IMR-90 (cell line): ENCODE measurements around the gene YTHDC2. TPM values are rescaled to one million over a fixed set of nuclear protein-coding genes. Genes with fewer than 3 reads are reported as not detected.

ENCODE experiments used
- ATAC-seq: fragments of 200-7000 bp; cut with Tn5 transposase; 2 replicates; pipeline ENCODE4 v1.9.1; 2020; ENCODE audit warnings: low read depth, mild to moderate bottlenecking, moderate library complexity
- BruUV-seq: library from RNA; stranded (reverse); fragments of 400-500 nt; replicated peaks from 2 replicates; lab custom pipeline; 2021; lab: Mats Ljungman, UMichigan
- CTCF ChIA-PET: fragments of 300-600 bp; formaldehyde crosslinking; extraction: SDS; loops from one replicate; lab custom pipeline; 2021; ENCODE audit warnings: antibody characterized with exemption; lab: Yijun Ruan, JAX
- POLR2A ChIA-PET: fragments of 300-600 bp; sonication (Branson Sonifier 250); formaldehyde crosslinking; loops from one replicate; lab custom pipeline; 2022; ENCODE audit warnings: antibody characterized with exemption; ENCODE audit not compliant: unreplicated experiment; lab: Charles Lee
- DNase-seq: peaks from one replicate; pipeline ENCODE4 v3.0.0; 2013
- H2AFZ ChIP-seq: replicated peaks from 2 replicates; pipeline ENCODE3; 2013; ENCODE audit warnings: low read length, mild to moderate bottlenecking; ENCODE audit not compliant: poor library complexity
- H2AK5ac ChIP-seq: 2 replicates; pipeline ENCODE4 v1.6.1; 2013; ENCODE audit warnings: low read depth, low read length, inconsistent platforms
- H2AK9ac ChIP-seq: replicated peaks from 2 replicates; pipeline ENCODE3; 2013; ENCODE audit warnings: mild to moderate bottlenecking, low read depth, low read length, moderate library complexity; ENCODE audit not compliant: poor library complexity
- H2BK120ac ChIP-seq: 2 replicates; pipeline ENCODE4 v1.6.1; 2013; ENCODE audit warnings: low read depth, low read length, inconsistent platforms
- H2BK15ac ChIP-seq: 3 replicates; pipeline ENCODE4 v1.6.1; 2013; ENCODE audit warnings: low read depth, low read length, inconsistent platforms
- H2BK20ac ChIP-seq: 2 replicates; pipeline ENCODE4 v1.6.1; 2013; ENCODE audit warnings: low read depth, mild to moderate bottlenecking, inconsistent platforms, low read length, moderate library complexity
- H2BK5ac ChIP-seq: 2 replicates; pipeline ENCODE4 v1.6.1; 2013; ENCODE audit warnings: mild to moderate bottlenecking, low read depth, low read length, inconsistent platforms; ENCODE audit not compliant: poor library complexity, severe bottlenecking
- H3K14ac ChIP-seq: replicated peaks from 2 replicates; pipeline ENCODE4 v1.6.1; 2013; ENCODE audit warnings: low read depth, low read length, inconsistent platforms
- H3K18ac ChIP-seq: 2 replicates; pipeline ENCODE4 v1.6.1; 2013; ENCODE audit warnings: low read depth, low read length, control low read depth
- H3K23ac ChIP-seq: 2 replicates; pipeline ENCODE4 v1.6.1; 2013; ENCODE audit warnings: low read depth, low read length, inconsistent platforms
- H3K27ac ChIP-seq: 2 replicates; pipeline ENCODE4 v1.5.1; 2013; ENCODE audit warnings: mild to moderate bottlenecking, control low read depth, low read length; ENCODE audit not compliant: insufficient read depth
- H3K27me3 ChIP-seq: 2 replicates; pipeline ENCODE4 v1.6.1; 2013; ENCODE audit warnings: low read length; ENCODE audit not compliant: control insufficient read depth, insufficient read depth
- H3K36me3 ChIP-seq: 2 replicates; pipeline ENCODE4 v1.6.1; 2013; ENCODE audit warnings: low read length, mixed read lengths; ENCODE audit not compliant: control insufficient read depth, insufficient read depth
- H3K4ac ChIP-seq: 2 replicates; pipeline ENCODE4 v1.6.1; 2013; ENCODE audit warnings: low read depth, low read length, inconsistent platforms
- H3K4me1 ChIP-seq: 2 replicates; pipeline ENCODE4 v1.6.1; 2013; ENCODE audit warnings: low read length, mixed read lengths; ENCODE audit not compliant: control insufficient read depth, insufficient read depth
- H3K4me2 ChIP-seq: 2 replicates; pipeline ENCODE4 v1.6.1; 2013; ENCODE audit warnings: low read depth, mild to moderate bottlenecking, control low read depth, low read length, moderate library complexity
- H3K4me3 ChIP-seq: 2 replicates; pipeline ENCODE4 v1.5.1; 2013; ENCODE audit warnings: low read depth, mild to moderate bottlenecking, control low read depth, low read length, moderate library complexity; ENCODE audit not compliant: insufficient read depth
- H3K56ac ChIP-seq: 2 replicates; pipeline ENCODE4 v1.6.1; 2013; ENCODE audit warnings: low read length, inconsistent platforms; ENCODE audit not compliant: insufficient read depth; ENCODE audit errors: extremely low read depth
- H3K79me1 ChIP-seq, 2 experiments: 2 replicates each; pipeline ENCODE4 v1.6.1; 2013; ENCODE audit warnings: low read length in 2 of 2, inconsistent platforms in 1 of 2, low read depth in 1 of 2
- H3K9ac ChIP-seq: 2 replicates; pipeline ENCODE4 v1.6.1; 2013; ENCODE audit warnings: low read depth, low read length, control low read depth
- H3K9me1 ChIP-seq: 2 replicates; pipeline ENCODE4 v1.6.1; 2013; ENCODE audit warnings: low read length, inconsistent platforms; ENCODE audit not compliant: insufficient read depth
- H3K9me3 ChIP-seq: 2 replicates; pipeline ENCODE4 v1.6.1; 2013; ENCODE audit warnings: low read length; ENCODE audit not compliant: control insufficient read depth, insufficient read depth
- H4K20me1 ChIP-seq: 2 replicates; pipeline ENCODE4 v1.6.1; 2013; ENCODE audit warnings: low read length, inconsistent platforms; ENCODE audit not compliant: insufficient read depth
- H4K5ac ChIP-seq: 2 replicates; pipeline ENCODE4 v1.6.1; 2013; ENCODE audit warnings: mild to moderate bottlenecking, low read depth, low read length, control low read depth
- H4K8ac ChIP-seq, 2 experiments: 2 replicates each; pipeline ENCODE4 v1.6.1; 2013; ENCODE audit warnings: low read depth in 2 of 2, low read length in 2 of 2, control low read depth in 1 of 2, inconsistent platforms in 1 of 2
- H4K91ac ChIP-seq: 2 replicates; pipeline ENCODE4 v1.6.1; 2013; ENCODE audit warnings: low read depth, low read length, inconsistent platforms; ENCODE audit not compliant: insufficient read depth
- BHLHE40 ChIP-seq: fragments of 150-350 bp; IDR thresholded peaks from 2 replicates; pipeline ENCODE4 v1.6.1; 2016; ENCODE audit warnings: mild to moderate bottlenecking, low read depth, low read length
- CEBPB ChIP-seq: IDR thresholded peaks from 2 replicates; pipeline ENCODE4 v1.6.1; 2012; ENCODE audit warnings: low read depth, low read length, improper control_type of control experiment
- CHD1 ChIP-seq: IDR thresholded peaks from 2 replicates; pipeline ENCODE4 v1.6.1; 2012; ENCODE audit warnings: low read depth, low read length, improper control_type of control experiment
- FOS ChIP-seq: fragments of 150-350 bp; IDR thresholded peaks from 2 replicates; pipeline ENCODE4 v1.6.1; 2016; ENCODE audit warnings: low read depth, low read length
- MAFK ChIP-seq: IDR thresholded peaks from 2 replicates; pipeline ENCODE4 v1.6.1; 2012; ENCODE audit warnings: low read depth, low read length, improper control_type of control experiment
- MAZ ChIP-seq: IDR thresholded peaks from 2 replicates; pipeline ENCODE4 v1.6.1; 2012; ENCODE audit warnings: low read depth, mild to moderate bottlenecking, low read length, improper control_type of control experiment, moderate library complexity, borderline replicate concordance
- MXI1 ChIP-seq: IDR thresholded peaks from 2 replicates; pipeline ENCODE4 v1.6.1; 2012; ENCODE audit warnings: low read depth, mild to moderate bottlenecking, low read length, moderate library complexity, borderline replicate concordance
- NFE2L2 ChIP-seq: fragments of 150-350 bp; IDR thresholded peaks from 2 replicates; pipeline ENCODE4 v1.6.1; 2016; ENCODE audit warnings: low read depth, mild to moderate bottlenecking, low read length
- POLR2A ChIP-seq: IDR thresholded peaks from 2 replicates; pipeline ENCODE4 v1.6.1; 2012; ENCODE audit warnings: mild to moderate bottlenecking, low read depth, low read length
- RAD21 ChIP-seq: IDR thresholded peaks from 2 replicates; pipeline ENCODE4 v1.6.1; 2012; ENCODE audit warnings: low read length, improper control_type of control experiment
- RCOR1 ChIP-seq: IDR thresholded peaks from 2 replicates; pipeline ENCODE4 v1.6.1; 2012; ENCODE audit warnings: mild to moderate bottlenecking, low read length, improper control_type of control experiment; ENCODE audit not compliant: insufficient replicate concordance
- RFX5 ChIP-seq: IDR thresholded peaks from 2 replicates; pipeline ENCODE4 v1.8.0; 2012; ENCODE audit warnings: low read depth, mild to moderate bottlenecking, low read length, moderate library complexity
- SMC3 ChIP-seq: fragments of 150-350 bp; IDR thresholded peaks from 2 replicates; pipeline ENCODE4 v1.6.1; 2016; ENCODE audit warnings: low read depth, mild to moderate bottlenecking, antibody characterized with exemption, low read length, moderate library complexity
- WGBS, 2 experiments: methylation state at CpG; one replicate each; pipeline versions ENCODE4 v1.1.5 to v1.1.7; 2013; ENCODE audit warnings: missing lambda C conversion rate in 2 of 2; ENCODE audit not compliant: insufficient read length in 1 of 2; ENCODE audit errors: extremely low coverage in 2 of 2; 5-methylcytosine and 5-hydroxymethylcytosine counted together
- dilution Hi-C: fragments of 300-500 bp; cut with HindIII; formaldehyde crosslinking; loops from one replicate; pipeline ENCODE4 v1.14.3; 2018; ENCODE audit warnings: low sequenced_read_pairs; ENCODE audit not compliant: unreplicated experiment
- in situ Hi-C: fragments of 300-500 bp; cut with MboI; formaldehyde crosslinking; loops from 3 replicates; pipeline ENCODE4 v1.14.3; 2019; ENCODE audit warnings: low sequenced_read_pairs, inconsistent platforms, mixed read lengths
- intact Hi-C: fragments of 100-400 bp; cut with micrococcal nuclease; formaldehyde crosslinking; loops from 2 replicates; pipeline ENCODE4 v1.10.0; 2022
- polyA plus RNA-seq, 3 experiments: library from polyadenylated mRNA; depleted of rRNA; stranded (reverse); fragments of >200 nt; gene quantifications; 2 replicates each; pipeline ENCODE4 v1.2.3, GENCODE V29; 2012; ENCODE audit warnings: low replicate concordance in 1 of 3
- total RNA-seq: library from RNA; depleted of rRNA; stranded (reverse); fragments of >200 nt; gene quantifications from 2 replicates; pipeline ENCODE4 v1.2.3, GENCODE V29; 2012
- TF ChIP-seq, protein P1 (sequence below): conservative IDR thresholded peaks from 2 replicates; pipeline ENCODE4 v1.5.1; 2012; ENCODE audit warnings: mild to moderate bottlenecking, low read depth, low read length, improper control_type of control experiment
- TF ChIP-seq, protein P2 (sequence below): fragments of 150-350 bp; IDR thresholded peaks from 2 replicates; pipeline ENCODE4 v1.6.1; 2017; ENCODE audit warnings: mild to moderate bottlenecking, antibody characterized with exemption, low read length, low read depth
- TF ChIP-seq, protein P3 (sequence below): fragments of 150-350 bp; IDR thresholded peaks from 2 replicates; pipeline ENCODE4 v1.6.1; 2016; ENCODE audit warnings: low read depth, mild to moderate bottlenecking, low read length, moderate library complexity, borderline replicate concordance

YTHDC2 gene
- total and polyA plus RNA-seq, 2 of the 4 experiments (the other 2 are of a cell fraction), result 6.5 to 13.4 TPM

DNA sequence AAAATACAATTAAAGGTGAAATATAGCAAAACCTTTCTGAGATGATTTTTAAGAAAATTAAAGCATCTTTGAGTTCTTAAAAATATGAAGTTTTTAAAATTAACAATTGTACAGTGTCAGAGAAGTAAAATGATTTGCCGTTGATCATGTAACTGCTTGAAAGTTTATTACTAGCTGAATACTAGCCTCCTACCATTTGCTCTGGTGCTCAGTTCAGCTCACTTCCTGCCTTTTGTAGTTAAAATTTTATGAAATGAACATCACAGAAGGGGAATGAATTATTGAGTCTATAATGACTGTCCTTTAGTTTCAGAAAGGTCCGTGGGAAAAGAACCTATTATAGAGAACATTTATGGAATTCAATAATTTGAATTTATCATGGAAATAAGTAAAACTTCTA is 9.7 kb downstream of the YTHDC2 start:
- no CpG with 5 or more reads among the region's 2 CpGs for WGBS, 2 experiments
- POLR2A ChIA-PET, result no interaction called here

More for the DNA sequence above, 9.7 kb downstream of the YTHDC2 start:
- Histone ChIP-seq H2BK5ac (no peak overlapping the region), H3K27ac (no peak overlapping the region), H3K9me1 (no peaks in the 10 kb centered on the region), H3K4ac (no peak overlapping the region), H3K9me3 (no peaks in the 10 kb centered on the region), H3K9ac (no peak overlapping the region), H2BK120ac (no peak overlapping the region), H2AK9ac (no peak overlapping the region), H2BK15ac (no peak overlapping the region), H3K79me1 (peaks cover 15 to 32% of the 10 kb centered on the region in 2 experiments; a peak in 2 of 4 replicates), H2AFZ (no peak overlapping the region), H4K20me1 (no peaks in the 10 kb centered on the region; the same call in 1 of the 2 replicates), H3K14ac (no peak overlapping the region), H2AK5ac (no peak overlapping the region), H4K91ac (no peak overlapping the region), H3K56ac (no peak overlapping the region), H4K8ac (no peak overlapping the region), H4K5ac (no peak overlapping the region), H3K4me1 (peaks cover 11% of the 10 kb centered on the region), H3K27me3 (no peaks in the 10 kb centered on the region), H2BK20ac (no peak overlapping the region), H3K18ac (no peak overlapping the region), H3K4me3 (no peak overlapping the region), H3K4me2 (no peak overlapping the region), H3K36me3 (peaks cover 5% of the 10 kb centered on the region; the same call in 1 of the 2 replicates), H3K23ac (no peak overlapping the region)
- dilution Hi-C loops, result no loop called here
- intact Hi-C loops, result no loop called here
- in situ Hi-C loops, result no loop called here
- BruUV-seq, result no TSS peak
- CTCF ChIA-PET, result no interaction called here
- ATAC-seq (no peak), DNase-seq (no peak)
- TF ChIP-seq RFX5 (no peak), MXI1 (no peak), RCOR1 (no peak), CHD1 (no peak), POLR2A (no peak), MAZ (no peak), CEBPB (no peak), FOS (no peak), MAFK (no peak), NFE2L2 (no peak), SMC3 (no peak), BHLHE40 (no peak), RAD21 (no peak)
- TF ChIP-seq, protein P1, sequence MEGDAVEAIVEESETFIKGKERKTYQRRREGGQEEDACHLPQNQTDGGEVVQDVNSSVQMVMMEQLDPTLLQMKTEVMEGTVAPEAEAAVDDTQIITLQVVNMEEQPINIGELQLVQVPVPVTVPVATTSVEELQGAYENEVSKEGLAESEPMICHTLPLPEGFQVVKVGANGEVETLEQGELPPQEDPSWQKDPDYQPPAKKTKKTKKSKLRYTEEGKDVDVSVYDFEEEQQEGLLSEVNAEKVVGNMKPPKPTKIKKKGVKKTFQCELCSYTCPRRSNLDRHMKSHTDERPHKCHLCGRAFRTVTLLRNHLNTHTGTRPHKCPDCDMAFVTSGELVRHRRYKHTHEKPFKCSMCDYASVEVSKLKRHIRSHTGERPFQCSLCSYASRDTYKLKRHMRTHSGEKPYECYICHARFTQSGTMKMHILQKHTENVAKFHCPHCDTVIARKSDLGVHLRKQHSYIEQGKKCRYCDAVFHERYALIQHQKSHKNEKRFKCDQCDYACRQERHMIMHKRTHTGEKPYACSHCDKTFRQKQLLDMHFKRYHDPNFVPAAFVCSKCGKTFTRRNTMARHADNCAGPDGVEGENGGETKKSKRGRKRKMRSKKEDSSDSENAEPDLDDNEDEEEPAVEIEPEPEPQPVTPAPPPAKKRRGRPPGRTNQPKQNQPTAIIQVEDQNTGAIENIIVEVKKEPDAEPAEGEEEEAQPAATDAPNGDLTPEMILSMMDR, result no peak
- TF ChIP-seq, protein P2, sequence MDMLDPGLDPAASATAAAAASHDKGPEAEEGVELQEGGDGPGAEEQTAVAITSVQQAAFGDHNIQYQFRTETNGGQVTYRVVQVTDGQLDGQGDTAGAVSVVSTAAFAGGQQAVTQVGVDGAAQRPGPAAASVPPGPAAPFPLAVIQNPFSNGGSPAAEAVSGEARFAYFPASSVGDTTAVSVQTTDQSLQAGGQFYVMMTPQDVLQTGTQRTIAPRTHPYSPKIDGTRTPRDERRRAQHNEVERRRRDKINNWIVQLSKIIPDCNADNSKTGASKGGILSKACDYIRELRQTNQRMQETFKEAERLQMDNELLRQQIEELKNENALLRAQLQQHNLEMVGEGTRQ, result no peak
- TF ChIP-seq, protein P3, sequence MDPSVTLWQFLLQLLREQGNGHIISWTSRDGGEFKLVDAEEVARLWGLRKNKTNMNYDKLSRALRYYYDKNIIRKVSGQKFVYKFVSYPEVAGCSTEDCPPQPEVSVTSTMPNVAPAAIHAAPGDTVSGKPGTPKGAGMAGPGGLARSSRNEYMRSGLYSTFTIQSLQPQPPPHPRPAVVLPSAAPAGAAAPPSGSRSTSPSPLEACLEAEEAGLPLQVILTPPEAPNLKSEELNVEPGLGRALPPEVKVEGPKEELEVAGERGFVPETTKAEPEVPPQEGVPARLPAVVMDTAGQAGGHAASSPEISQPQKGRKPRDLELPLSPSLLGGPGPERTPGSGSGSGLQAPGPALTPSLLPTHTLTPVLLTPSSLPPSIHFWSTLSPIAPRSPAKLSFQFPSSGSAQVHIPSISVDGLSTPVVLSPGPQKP, result no peak
